Transverse colon (tissue), 3 donors: ENCODE data around the gene FBXL12.
"Not testable (repeated sequence)": the region's sequence is repeated elsewhere in the genome, so short reads cannot be mapped to it uniquely, and the experiment has no call there.

ENCODE experiments used
- CTCF ChIP-seq, 5 experiments: fragments of 200-600 bp in 3 of 5; fragments of 450-650 bp in 2 of 5; sonication (generic) in 3 of 5; IDR thresholded peaks; 1 replicate in 2 of 5; 2 replicates in 3 of 5; pipeline ENCODE4 v1.5.1; 2016 to 2017; ENCODE audit warnings: antibody characterized with exemption in 5 of 5, inconsistent platforms in 3 of 5, mild to moderate bottlenecking in 2 of 5, moderate library complexity in 1 of 5
- EP300 ChIP-seq: sonication (generic); formaldehyde crosslinking; IDR thresholded peaks from one replicate; pipeline ENCODE4 v1.6.1; 2017; ENCODE audit warnings: antibody characterized with exemption, low read depth
- POLR2A ChIP-seq: fragments of 450-650 bp; IDR thresholded peaks from one replicate; pipeline ENCODE4 v1.6.1; 2016; ENCODE audit warnings: antibody characterized with exemption, mild to moderate bottlenecking, moderate library complexity

- not testable (repeated sequence) for TF ChIP-seq CTCF (IDR thresholded peaks at IDR 0.05); POLR2A; EP300
Measured at GRCh38 chr19:9788604-9789003, 30.3 kb downstream of the FBXL12 start.
